ENCODE data around the gene CNTLN. TPM values are rescaled to one million over a fixed set of nuclear protein-coding genes. Genes with fewer than 3 reads are reported as not detected.

Gene CNTLN
- total RNA-seq, 3 donors from 2014 or later (not counting 1 experiment from before 2014, with no cell fraction given): 0.32 to 1.6 (median 0.63) TPM

- Histone ChIP-seq H3K27me3 (ENCODE audit: control insufficient read depth, insufficient read depth, low read length) (no peaks in the 10 kb centered on the region), H3K36me3 (ENCODE audit: control insufficient read depth, insufficient read depth, low read length) (no peaks in the 10 kb centered on the region), H3K9me3 (ENCODE audit: control insufficient read depth, insufficient read depth, low read length) (no peaks in the 10 kb centered on the region), H3K27ac (ENCODE audit: low read length) (no peak overlapping the region), H3K4me3 (ENCODE audit: low read length) (no peak overlapping the region), H3K4me1 (ENCODE audit: control insufficient read depth, insufficient read depth, low read length) (no peaks in the 10 kb centered on the region)
- WGBS (ENCODE audit: insufficient coverage): 80% methylated on average over 2 of the region's 2 CpGs
- no peak overlapping the region for H3K27ac Mint-ChIP-seq
- H3K4me1 Mint-ChIP-seq: no peaks in the 10 kb centered on the region
- DNase-seq (no peak), ATAC-seq (no peak)
- peaks cover 5 to 13% of the 10 kb centered on the region in 2 donors for H3K9me3 Mint-ChIP-seq
- H3K27me3 Mint-ChIP-seq (ENCODE audit: low read depth in 2 of 2): no peaks in the 10 kb centered on the region
- H3K4me3 Mint-ChIP-seq: no peak overlapping the region
- intact Hi-C loops (cut with micrococcal nuclease): no loop called here
- TF ChIP-seq CTCF (IDR thresholded peaks at IDR 0.05): no peak
- no peaks in the 10 kb centered on the region for H3K36me3 Mint-ChIP-seq
These were observed 416.2 kb downstream of the CNTLN start for GRCh38 chr9:17551023-17551422.
